GM19023 (cell line): ENCODE results near the gene WDR47.

ENCODE experiments used
- ATAC-seq: cut with Tn5 transposase; IDR thresholded peaks from one replicate; pipeline ENCODE4 v1.9.1; 2021; ENCODE audit warnings: mild to moderate bottlenecking, moderate library complexity; ENCODE audit not compliant: unreplicated experiment

WDR47 gene

GRCh38 chr1:109041621-109042468 lies at the start of gene WDR47:
WDR47 (minus strand) TSS chr1:109042102; CDS start chr1:109023512, 18,590 bp downstream.
- peak; percentile 93 for ATAC-seq

- peak; percentile 62 for ATAC-seq
Observed at GRCh38 chr1:109091078-109091838, 49.4 kb upstream of the WDR47 start.

GRCh38 chr1:109090196-109091077 lies 48.5 kb upstream of the WDR47 start, which contains the start of gene TMEM167B:
TMEM167B (plus strand) TSS chr1:109090764; CDS start chr1:109090873, 109 bp downstream.
- ATAC-seq, result peak; percentile 91

GRCh38 chr1:109089242-109090015 lies 47.5 kb upstream of the WDR47 start:
- ATAC-seq, result no peak

DNA sequence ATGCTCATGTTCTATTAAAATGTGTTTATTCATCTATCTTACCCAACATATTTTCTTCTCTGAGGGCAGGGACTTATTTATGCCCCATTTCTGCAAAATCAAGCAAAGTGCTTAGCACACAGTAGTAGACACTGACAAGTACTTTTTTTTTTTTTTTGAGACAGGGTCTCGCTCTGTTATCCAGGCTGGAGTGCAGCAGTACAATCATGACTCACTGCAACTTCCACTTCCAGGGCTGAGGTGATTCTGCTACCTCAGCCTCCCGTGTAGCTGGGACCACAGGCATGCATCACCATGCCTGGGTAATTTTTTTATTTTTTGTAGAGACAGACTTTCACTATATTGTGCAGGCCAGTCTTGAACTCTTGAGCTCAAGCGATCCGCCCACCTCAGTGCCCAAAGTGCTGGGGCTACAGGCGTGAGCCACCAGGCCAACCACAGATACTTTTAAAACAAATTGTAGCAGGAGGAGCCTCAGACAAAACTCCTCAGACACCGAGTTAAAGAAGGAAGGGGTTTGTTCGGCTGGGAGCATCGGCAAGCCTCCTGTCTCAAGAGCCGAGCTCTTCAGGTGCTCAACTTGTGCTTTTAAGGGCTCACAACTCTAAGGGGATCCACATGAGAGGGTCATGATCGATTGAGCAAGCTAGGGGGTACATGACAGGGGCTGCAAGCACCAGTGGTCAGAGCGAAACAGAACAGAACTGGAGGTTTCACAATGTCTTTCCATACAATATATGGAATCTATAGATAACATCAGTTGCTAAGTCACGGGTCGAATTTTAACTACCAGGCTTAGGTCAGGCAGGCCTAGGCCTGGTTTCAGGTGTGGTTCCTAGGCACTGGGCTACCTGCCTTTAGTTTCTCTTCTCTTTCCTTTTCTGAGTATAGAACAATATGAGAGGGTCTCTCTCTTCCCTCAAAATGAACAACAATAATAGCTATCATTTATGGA lies 42.9 kb upstream of the WDR47 start:
- no peak for ATAC-seq

- ATAC-seq, result no peak
Observed at GRCh38 chr1:109083923-109084322, 42.0 kb upstream of the WDR47 start.

DNA sequence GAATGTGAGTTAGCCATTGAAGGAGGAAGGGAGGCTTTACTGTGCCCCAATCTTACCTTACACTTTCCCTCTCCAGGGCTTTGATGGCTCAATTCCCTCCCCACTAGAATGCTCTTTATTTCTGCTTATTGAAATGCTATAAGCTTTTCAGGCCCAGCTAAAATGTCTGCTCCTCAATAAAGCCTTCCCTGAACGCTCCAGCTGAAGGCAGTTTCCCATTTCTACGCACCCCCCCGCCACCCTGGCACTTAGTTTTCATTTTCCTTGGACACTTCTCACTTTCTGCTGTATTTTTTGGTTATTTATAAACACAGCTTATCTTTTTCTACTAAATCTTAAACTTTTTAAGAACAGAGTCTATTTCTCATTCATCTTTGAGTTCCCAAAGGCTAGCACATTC lies 41.6 kb upstream of the WDR47 start:
- no peak for ATAC-seq

GRCh38 chr1:109080441-109081082 lies 38.7 kb upstream of the WDR47 start:
- ATAC-seq, result no peak

DNA sequence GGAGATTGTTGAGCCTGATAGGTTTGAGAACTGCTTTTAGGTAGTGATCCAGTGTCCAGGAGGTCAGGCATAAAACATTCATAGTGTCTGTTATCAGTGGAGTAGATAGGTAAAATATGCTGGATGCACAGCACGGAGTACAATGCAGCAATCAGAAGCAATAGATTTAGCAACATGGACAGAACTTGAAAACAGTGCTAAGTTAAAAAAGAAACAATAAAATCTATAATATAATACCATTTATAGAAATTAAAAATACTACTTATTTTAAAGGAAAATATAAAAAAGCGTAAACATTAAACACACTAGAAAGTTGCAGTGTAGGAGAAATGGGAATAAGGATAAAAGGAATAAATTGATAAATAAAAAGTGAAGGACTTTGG lies 37.3 kb upstream of the WDR47 start:
- no peak for ATAC-seq

GRCh38 chr1:109078317-109078716 lies 36.4 kb upstream of the WDR47 start:
- no peak for ATAC-seq

- peak; percentile 100 for ATAC-seq
Observed at GRCh38 chr1:109075531-109076490, 33.9 kb upstream of the WDR47 start, which contains the start of gene TAF13. TAF13 (minus strand) TSS chr1:109076003; CDS start chr1:109075947, 56 bp downstream.

DNA sequence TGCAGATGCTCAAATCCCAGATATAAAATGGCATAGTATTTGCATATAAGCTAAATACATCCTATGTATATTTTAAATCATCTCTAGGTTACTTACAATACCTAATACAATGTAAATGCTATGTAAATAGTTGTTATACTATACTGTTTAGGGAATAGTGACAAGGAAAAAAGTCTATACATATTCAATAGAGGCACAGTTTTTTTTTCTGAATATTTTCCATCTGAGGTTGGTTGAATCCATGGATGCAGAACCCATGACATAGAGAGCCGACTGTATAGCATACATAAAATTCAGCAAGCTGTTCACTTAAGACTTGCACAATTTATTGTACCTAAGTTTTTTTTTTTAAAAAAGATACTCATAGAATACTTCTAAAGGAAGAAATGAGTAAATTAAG lies 27.4 kb upstream of the WDR47 start:
- ATAC-seq, result no peak

DNA sequence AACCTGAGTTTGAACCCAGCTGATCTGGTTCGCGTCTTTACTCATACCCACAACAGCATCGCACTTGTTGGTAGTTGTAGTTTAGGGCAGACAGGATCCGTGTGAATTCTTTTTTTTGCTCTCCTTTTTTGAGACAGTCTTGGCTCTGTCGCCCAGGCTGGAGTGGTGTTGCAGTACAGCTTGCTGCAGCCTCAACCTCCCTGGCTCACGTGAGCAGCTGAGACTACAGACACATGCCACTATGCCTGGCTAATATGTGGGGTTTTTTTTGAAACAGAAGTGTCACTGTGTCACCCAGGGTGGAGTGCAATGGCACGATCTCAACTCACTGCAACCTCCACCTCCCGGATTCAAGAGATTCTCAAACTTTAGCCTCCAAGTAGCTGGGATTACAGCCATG lies 26.0 kb upstream of the WDR47 start:
- no peak for ATAC-seq

DNA sequence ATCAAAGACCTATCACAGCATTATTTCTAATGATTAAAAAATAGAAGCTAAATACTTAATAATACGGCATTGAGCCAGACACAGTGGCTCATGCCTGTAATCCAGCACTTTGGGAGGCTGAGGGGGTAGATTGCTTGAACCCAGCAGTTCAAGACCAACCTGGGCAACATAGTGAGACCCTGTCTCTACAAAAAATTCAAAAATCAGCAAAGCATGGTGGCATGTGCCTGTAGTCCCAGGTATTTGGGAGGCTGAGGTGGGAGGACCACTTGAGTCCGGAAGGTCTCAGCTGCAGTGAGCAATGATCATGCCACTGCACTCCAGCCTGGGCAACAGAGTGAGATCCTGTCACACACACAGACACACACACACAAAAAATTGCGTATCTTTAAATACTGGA lies 23.2 kb upstream of the WDR47 start:
- ATAC-seq, result no peak

DNA sequence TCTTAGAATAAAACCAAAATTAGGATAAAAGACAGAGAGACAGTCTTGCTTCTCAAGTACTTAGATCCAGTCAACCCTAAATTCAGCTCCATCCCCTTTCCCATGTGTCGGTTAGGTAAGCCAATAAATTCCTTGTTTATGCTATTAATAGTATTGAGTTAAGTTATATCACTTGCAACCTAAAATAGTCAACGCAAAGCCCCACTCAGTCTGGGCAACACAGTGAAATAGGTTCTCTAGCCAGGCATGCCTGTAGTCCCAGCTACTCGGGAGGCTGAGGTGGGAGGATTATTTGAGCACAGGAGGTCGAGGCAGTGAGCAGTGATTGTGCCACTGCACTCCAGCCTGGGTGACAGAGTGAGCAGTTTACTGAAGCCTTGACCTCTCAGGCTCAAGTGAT lies 19.3 kb upstream of the WDR47 start:
- ATAC-seq, result no peak

GRCh38 chr1:109060707-109061106 lies 18.8 kb upstream of the WDR47 start:
- ATAC-seq, result no peak

DNA sequence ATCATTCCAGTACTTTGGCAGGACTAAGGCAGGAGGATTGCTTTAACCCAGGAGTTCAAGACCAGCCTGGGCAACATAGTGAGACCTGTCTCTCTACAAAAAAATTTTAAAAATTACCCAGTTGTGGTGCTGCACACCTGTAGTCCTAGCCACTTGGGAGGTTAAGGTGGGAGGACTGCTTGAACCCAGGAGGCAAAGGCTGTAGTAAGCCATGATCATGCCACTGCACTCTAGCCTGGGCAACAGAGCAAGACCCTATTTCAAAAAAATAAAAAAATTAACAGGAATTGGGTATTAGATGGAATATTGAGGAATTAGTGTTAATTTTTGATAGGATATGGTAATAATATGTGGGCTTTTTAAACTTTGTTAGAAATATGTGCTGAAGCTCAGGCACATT lies 17.1 kb upstream of the WDR47 start:
- ATAC-seq, result no peak
